ENCODE results near the gene TACC2.

Gene TACC2

DNA sequence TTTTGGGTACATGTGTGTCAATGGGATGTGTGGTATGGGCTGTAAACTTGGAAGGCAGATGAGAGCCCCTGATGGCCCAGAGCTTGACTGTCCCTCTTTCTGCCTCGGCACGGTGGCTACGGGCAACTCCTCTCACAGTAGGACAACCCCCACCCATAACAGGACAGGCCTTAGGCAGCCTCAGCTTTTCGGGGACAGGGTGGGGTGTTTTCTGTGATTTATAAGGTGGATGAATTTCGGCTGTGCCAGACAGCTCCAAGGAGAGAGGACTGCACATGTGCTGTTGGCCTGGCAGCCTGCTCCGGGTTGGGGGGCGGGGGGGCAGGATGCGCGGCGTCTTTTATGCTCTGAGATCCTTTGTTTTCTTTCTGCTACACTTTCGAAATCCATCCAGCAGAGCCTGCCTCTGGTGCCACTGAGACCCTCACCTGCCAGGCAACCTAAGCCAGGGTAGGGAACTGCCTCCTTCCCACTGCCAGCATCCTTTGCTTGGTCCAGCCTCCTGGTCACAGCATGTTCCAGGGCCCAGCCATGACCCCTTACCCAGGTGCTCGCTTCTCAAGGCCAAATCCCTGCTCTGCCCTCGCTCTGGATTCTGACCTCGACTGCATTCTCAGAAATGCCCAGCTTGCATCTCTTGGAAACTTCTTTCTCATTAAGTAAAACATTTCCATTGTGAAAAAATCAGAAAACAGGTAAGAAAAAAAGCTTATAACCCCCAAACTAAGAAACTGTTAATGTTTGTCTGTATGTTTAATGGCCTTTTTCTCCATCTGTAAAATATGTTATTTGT is 266.7 kb downstream of the TACC2 start:
- DNase-seq = no peak

DNA sequence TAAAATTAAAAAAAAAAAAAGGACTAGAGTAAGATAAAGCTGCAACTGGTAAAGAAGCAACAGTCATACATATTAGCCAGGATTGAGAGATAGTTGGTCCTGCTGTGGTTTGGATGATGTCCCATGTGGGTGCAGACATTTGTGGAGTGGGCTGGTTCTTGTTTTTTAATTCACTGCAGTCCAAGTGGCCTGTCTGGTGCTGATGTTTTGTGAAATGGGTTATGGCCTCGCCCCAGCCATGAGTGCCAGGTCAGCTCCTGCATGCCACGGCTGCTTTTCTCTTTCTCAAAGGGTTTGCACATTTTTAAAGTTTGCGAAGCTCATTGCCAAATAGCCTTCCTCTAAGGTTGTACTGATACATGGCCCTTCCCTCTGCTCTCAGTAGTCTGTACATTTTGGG is 268.1 kb downstream of the TACC2 start:
- no peak for DNase-seq

DNA sequence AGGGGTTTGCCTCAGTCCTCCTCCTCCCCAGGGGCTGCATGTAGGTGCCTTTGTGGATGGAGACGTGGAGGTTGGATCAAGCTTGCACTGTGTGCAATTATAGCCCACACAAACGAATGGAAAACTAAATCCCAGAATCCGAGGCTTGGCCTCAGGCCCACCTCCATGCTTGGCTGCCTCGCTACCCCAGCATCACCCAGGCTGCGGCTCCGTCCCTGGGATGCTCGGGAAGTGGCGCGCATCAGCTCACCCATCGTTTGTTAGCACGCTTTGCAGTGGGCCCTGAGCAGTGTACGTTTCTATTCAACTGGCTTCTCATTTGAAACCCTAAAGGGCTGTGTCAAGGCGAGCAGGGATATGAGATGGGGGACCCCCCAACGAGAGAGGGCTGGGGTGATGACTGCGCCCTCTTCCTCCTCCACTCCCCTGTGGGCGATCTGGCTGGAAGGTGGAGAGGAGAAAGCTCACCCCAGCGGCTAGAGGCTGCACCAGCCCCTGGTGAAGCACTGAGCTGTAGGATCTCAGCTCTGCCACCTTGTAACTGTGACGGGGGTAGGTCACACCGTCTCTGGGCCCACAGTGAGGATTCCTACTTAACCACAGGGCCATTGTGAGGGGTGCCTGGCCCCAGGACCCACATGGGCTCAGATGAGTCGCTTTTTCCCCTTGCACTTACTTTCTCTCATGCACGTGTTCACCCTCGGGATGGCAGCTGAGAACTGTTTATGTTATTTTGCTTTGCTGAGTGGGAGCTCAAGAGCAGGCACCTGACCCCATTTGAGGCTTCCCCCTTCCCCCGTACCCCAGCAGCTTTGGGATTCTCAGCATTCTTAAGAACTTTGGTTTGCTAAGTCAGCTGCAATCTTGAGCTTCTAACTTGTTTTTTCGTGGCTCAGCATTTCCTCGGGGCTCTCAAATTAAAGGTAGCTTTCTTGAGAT is 269.4 kb downstream of the TACC2 start:
- peak; percentile 36 for DNase-seq

DNA sequence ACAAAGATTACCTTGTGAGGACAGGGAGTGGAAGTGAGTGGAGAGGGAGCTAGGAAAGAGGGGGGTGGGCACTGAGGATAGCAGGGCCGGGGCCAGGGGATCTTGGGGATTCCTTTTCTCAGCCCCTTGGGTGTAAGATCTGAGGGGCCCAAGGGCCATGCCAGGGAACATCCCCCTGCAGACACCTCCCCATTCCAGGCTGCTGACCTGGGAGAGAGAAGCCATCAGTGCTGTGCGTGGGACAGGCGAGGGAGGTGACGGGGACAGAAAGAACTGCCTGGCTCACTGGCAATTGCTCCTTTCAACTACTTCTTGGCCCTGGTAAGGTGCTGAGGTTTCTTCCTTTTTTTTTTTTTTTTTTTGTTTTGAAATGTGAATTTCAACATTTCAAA is 270.1 kb downstream of the TACC2 start:
- no peak for DNase-seq

DNA sequence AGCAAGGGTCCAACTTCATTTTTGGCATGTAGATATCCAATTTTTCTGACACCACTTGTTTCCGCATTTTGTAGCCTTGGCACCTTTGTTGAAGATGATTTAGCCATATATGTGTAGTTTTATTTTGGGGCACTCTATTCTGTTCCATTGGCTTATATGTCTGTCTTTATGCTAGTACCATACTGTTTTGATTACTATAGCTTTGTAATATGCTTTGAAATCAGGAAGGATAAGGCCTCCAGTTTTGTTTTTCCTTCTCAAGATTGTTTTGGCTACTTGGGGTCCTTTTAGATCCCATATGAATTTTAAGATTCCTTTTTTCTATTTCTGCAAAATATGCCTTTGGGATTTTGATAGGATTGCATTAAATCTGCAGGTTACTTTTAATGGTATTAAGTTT is 272.6 kb downstream of the TACC2 start:
- DNase-seq = no peak

DNA sequence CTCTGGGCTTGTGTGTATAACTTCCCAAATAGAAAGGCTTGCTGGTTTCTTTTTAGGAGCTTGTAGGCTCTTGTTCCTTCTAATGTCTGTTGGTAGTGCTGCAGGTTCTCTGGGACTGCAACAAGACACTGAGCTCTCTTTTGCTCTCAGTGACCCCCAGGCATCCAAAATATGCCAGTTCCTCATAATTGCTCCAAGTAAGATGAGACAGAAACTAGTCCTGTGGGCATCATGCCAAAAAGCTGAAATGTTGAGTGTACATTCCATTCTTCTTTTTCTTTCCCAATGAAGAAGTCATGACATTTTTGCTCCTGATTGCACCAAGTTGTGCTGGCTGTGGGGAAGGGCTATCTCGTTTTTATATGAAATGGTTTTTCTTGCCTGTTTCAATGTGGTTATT is 275.0 kb downstream of the TACC2 start:
- peak; percentile 13 for DNase-seq

DNA sequence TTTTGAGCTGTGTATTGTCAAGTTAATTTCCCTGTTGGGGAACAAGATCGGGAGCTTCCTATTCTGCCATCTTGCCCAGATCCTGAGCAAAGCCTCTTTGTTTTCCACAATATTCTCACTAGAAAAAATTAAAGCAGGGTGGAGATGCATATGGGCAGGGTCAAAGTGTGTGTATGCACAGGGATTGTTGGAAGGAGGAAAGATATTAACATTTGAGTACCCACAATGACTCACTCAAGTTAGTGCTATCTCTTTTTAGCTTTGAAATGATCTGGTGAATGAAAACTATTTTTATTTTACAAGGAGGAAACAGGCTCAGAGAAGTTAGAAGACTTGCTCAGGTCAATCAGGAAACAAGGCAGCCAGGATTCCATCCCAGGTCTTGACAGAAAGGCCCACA is 275.5 kb downstream of the TACC2 start:
- no peak for DNase-seq

DNA sequence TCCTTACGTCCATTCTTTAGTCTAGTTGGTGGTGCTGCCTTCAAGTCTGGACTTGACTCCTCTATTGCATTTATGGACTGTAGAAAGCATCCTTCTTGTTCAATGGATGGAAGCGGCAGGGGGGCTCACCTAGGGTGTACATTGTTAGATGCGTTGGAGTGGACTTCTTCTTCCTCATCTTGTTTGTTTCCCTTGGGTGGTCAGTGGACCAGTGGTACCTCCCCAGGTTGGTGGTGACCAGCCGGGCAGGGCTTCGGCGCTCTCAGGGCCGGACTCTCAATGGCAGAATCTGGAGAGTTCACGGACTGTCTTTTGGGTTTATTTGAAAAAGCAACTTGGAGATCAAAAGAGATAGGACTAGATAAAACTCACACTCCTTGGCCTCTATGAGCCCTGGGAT is 276.0 kb downstream of the TACC2 start:
- DNase-seq = no peak

DNA sequence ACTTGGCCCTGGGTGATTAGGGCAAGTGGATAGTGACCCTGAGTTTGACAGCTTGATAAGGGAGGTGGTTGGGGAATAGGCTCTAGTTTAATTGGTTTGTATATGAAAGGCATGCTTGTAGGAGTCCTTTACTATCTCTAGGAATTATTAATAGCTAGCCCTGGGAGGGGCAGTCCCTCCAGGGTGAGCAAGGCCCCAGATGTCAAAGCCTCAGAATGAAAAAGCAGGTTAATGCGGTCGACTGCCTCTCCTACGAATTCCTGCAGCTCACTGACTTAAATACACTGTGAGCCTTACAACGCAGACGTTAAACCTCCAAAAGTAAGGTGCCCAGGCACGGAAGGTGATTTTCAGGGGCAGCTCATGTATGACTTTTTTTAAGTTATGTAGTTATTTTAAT is 276.9 kb downstream of the TACC2 start:
- DNase-seq = no peak

DNA sequence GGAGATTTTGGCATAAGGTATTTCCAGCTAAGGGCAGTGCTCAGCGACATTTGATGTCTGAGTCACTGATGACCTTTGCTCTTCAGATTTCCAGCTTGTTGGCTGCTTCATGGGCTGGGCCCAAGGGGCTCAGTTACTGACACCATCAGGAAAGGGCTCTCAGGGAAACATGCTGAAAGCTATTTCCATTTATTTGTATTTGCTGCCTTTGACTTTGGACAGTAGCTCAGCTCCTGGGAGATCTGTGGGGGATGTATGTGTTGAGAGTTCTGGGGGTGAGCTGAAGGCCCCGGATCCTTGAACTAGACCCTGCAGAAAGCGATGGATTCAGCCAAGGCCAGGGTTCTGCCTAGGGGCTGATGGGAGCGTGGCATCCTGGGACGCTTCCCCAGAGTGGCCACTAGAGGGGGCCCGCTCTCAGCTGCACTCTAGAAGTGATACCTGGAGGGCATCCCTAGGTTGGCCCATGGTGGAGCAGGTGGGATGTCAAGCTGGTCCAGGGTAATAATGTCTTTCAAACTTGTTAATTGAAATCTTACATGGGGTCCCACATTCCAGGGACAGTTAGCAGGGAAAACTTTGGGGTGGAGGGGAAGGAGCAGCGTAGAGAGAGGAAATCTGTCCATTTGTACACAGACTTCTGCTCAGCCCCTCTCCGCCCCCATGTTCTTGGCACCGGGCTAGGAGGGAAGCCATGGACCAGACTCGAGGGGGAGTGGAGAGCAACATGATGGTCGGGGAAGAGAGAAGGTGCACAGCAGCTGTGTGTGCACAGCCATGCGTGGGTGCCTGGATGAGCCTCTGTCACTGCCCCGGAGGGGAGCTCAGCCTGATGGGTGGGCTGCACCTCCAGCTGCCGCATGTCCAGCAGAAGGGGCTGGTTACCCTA is 279.1 kb downstream of the TACC2 start:
- no peak for DNase-seq

DNA sequence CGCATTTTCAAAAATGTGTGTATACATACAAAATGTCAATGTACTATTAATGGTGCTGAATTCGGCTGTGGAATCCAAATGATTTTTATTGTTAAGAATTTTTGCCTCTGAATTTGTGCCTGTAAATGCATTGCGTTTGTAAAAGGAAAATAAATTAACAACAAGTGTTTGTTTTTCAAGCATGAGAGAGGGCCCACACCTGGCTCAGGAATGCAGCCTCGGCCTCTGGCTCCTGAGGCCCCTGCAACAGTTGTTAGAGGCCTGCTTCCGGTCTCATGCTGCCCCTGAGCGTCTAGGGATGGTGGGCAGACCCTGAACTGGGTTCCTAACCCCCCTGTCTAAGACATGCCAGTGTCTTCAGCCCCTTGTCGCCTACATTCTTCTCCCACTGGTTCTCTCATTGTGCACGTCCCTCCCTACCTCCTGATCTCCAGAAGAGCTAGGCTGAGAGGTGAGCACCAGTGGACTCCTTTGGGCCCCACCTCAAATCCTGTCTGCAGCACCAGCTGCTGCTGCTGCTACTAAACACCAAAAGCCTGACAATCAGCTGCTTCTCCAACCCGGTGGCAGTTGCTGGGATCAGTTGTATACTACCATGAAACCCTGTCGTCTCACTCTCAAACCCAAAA is 280.2 kb downstream of the TACC2 start:
- peak; percentile 17 for DNase-seq

DNA sequence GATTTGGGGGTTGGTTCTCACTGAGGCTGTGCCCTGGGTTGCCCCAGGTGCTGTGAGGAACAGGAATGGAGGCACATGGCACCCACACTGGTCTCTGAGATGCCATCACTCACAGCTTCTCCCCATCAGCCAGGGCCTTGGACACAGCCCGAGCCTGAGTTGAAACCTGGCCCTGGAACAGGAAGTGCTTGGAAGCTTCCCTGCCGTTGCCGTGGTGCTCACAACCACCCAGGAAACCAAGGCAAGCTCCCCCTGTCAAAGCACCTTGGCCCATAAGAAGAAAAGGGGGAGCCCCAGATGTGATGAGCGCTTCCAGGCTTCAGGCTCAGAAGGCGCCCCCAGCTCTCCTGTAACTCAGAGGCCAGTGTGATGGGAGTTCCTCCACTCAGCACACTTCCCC is 282.1 kb downstream of the TACC2 start, which contains the start of gene BTBD16:
Gene BTBD16, plus strand, starts transcription at position 221 of the 400 bp plus-strand sequence. CDS start 3,786 bp downstream, outside the sequence.
- DNase-seq = peak; percentile 11

DNA sequence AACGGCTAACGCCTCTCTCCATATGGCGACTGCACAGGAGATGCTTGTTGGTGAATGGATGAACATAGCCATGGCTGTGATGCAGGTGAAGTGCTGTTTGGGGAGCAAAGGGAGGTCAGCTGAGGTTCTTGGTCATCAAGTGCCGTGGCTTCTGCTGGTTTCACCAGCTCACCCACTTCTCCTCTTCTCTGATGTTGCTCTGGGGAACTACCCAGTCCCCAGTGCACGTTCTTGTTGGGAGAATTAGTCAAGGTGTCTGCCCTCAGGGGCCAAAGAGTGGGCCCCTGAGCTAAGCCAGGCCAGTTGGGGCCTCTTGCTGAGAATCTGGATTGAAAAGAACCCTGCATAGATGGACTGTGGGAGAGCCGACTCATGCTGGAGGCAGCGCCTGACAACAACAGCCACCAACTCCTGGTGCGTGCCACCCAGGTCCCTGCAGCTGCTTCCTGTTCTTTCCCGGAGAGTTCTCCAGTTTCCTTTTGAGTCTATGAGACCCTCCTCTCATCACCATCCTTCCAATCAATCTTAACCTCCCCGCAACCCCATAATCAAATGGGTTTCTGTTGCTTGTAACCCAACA is 285.1 kb downstream of the TACC2 start:
- no peak for DNase-seq

DNA sequence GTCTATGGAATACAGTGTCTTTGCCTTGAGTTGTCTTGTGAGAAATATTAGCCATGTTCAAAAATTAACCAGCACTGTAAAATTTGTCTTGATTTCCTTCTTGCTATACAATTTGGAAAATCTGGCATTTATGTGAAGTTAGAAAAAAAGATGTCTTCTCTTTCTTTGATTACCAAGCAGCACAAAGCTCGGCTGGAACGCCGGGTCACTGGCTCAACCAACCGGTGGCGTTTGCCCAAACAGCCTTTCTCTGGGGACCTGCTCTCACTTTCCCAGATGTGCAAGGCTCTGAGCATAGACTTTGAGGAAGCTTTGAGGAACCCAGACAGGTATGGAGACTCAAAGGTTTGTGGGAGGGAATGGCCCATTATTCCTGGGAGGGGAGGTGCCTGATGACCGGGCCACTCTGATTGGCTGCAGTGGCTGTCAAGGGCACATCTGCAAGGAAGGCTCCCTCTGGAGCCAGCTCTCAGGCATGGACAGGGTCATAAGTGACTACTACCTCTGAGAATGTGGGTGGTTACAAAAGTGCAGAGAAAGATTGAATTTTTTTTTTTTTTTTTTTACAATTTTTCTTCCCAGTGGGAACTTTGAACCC is 287.7 kb downstream of the TACC2 start:
- no peak for DNase-seq

DNA sequence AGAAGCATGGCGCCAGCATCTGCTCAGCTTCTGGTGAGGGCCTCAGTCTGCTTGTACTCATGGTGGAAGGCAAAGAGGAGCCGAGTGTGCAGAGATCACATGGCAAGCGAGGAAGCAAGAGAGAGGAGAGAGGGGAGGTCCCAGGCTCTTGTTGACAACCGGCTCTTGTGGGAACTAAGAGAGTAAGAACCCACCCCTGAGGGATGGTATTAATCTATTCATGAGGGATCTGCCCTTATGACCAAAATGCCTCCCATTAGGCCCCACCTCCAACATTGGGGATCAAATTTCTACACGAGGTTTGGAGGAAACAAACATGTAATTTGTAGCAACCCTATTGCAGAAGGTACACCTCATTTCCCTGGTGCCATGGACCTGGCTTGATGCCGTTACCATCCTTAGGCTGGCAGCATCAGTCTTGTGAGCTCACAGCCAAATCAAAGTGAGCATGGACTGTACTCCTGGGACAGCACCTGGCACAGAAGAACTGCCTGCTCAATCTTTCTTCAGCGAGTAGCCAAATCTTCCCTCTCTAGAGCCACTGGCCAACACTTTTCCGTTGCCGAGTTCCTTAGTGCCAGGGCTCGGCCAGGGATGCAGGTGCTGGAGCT is 288.7 kb downstream of the TACC2 start:
- DNase-seq = no peak

DNA sequence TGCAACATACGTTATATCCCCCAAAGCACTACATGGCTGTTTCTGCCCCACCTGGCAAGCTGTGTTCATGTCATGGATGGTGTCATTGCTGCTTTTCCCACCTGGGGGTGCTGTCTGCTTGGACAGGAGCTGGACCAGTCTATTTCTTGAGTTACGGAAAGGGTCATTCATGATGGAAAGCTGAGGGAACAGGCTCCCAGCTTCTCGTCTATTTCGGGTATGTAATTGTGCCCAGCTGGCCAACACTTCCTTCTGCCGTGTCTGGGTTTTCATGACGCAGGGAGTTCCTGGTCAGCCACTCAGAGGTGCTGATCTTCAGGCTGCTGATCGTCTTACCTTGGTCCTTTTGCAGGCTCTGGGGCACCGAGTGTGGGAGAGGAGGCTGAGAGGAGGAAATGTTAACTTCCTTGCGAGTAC is 290.8 kb downstream of the TACC2 start:
- peak; percentile 54 for DNase-seq

DNA sequence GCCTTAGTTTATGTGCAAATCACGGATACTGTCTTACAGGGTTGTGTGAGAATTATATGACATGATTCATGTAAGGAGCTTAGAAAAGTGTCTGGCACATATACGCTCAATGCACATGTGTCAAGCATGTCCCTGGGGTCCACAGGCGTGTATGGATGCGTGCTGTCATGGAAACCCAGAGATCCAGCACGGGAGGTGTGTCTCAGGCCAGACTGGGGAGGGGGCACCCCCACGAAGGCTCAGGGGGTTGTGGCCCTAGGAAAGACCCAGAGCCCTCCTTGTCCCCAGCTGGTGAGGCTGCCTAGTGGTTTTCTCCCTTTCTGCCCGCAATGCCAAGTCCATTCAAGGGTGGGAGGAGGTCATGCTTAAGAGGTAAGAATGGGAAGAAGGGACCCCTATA is 291.2 kb downstream of the TACC2 start:
- DNase-seq = peak; percentile 19

DNA sequence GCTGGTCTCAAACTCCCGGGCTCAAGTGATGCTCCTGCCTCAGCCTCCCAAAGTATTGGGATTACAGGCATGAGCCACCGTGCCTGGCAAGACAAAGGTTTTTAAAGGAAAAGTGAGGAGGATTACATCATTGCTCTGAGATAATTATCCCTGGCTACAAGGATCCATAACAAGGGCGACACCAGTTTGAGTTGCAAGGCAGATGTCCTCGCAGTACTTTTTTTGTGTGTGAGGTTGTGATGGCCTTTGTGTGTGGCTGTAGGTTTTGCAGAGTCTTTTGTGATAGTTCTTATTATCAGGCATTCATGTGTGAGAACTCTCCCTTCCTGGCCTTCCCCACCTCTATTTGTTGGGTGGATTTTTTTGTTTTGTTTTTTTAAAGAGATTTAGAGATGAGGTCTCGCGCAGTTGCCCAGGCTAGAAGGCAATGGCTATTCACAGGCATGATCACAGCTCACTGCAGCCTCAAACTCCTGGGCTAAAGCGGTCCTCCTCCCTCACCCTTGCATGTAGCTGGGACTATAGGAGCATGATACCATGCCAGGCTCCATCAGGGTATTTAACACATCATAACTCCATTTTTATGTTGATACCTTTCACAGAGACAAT is 292.2 kb downstream of the TACC2 start:
- DNase-seq = peak; percentile 8

DNA sequence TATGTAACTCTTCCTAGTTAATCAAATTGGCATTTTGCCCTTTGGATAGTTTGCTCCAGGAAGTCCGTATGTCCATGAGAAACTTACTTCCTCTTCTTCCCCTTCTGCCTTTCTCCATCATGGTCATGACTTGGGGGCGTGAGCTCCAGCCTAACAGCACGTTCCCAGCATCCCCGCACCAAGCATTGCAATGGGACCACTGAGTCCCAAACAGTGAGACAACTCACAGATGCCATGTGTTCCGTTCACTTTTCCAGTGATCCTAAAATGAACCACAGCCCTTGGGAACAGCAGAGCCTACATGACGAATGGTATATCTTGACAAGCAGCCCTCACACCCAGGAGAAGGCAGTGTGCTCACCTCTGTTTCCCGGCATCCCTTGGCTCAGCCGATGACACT is 292.8 kb downstream of the TACC2 start:
- DNase-seq = no peak

DNA sequence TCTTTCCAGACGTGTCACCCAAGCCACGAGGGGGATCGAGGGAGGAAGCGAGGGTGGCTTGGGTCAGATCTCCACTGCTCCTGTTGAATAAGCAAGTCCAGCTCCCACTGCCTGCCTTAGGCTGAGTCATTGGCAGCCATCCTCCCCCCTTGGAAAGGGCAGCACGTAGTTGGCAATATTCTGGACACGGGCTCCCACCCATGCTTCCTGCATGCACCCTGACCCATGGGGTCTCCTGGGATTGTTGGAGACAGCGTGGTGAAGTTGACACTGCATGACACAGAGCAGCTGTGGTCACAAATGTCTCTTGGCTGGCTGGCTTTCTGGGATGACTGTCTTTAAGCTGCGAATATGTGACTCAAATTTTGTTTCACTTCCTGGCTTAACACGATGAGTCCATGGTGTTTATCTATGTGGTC is 293.3 kb downstream of the TACC2 start:
- peak; percentile 16 for DNase-seq

DNA sequence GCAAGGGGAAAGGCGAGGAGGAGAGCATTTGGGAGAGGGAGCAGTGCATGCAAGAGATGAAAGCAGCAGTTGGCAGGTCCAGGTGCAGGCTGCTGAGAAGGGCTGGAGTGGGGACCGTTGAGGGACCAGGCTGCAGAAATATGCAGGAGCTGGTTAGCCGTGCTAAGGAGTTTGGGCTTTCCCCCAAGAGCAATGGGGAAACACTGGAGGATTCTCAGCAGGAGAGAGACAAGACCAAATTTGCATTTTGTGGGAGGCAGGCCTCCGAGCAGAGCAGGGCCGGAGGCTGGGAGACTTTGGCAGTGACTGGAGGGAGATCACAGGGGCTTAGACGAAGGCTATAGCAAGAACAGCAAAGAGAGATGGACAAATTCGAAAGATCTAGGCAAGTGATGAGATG is 293.9 kb downstream of the TACC2 start:
- peak; percentile 12 for DNase-seq

Data from right hindlimb (tissue), 1 donor.